Transverse colon (tissue), 4 donors: ENCODE results near the gene HIP1R.

Experiments
- CTCF ChIP-seq, 5 experiments: fragments of 200-600 bp in 3 of 5; fragments of 450-650 bp in 2 of 5; sonication (generic) in 3 of 5; IDR thresholded peaks; 1 replicate in 2 of 5; 2 replicates in 3 of 5; pipeline ENCODE4 v1.5.1; 2016 to 2017; ENCODE audit warnings: antibody characterized with exemption in 5 of 5, inconsistent platforms in 3 of 5, mild to moderate bottlenecking in 2 of 5, moderate library complexity in 1 of 5
- EP300 ChIP-seq: sonication (generic); formaldehyde crosslinking; IDR thresholded peaks from one replicate; pipeline ENCODE4 v1.6.1; 2017; ENCODE audit warnings: antibody characterized with exemption, low read depth
- POLR2A ChIP-seq: fragments of 450-650 bp; IDR thresholded peaks from one replicate; pipeline ENCODE4 v1.6.1; 2016; ENCODE audit warnings: antibody characterized with exemption, mild to moderate bottlenecking, moderate library complexity
- POLR2AphosphoS5 ChIP-seq, 3 donors: sonication (generic); formaldehyde crosslinking; IDR thresholded peaks; one replicate each; pipeline ENCODE4 v1.6.1; 2016; ENCODE audit warnings: antibody characterized with exemption in 3 of 3

DNA sequence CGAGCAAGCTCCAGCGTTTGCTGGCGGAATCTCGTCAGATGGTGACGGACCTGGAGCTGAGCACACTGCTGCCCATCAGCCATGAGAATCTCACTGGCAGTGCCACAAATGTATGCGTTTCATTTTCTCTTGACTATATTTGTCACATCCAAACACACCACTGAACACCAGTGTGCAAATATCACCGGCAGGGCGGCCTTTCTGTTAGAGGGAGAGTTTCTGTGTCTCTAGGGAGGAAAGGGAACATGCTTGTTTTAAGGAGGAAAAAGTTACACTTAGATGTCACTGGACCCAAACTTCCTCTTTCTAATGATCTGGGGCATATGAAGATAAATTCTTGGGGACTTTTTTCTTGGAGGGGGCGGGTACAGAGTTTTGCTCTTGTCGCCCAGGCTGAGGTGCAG lies 21.9 kb upstream of the HIP1R start:
- TF ChIP-seq POLR2A (no peak), CTCF (IDR thresholded peaks at IDR 0.05) (no peak), POLR2AphosphoS5 (IDR thresholded peaks at IDR 0.05) (no peak), EP300 (no peak)
